ENCODE data around the gene TSPAN16. TPM values are rescaled to one million over a fixed set of nuclear protein-coding genes. Genes with fewer than 3 reads are reported as not detected.

Gene TSPAN16
- total and polyA plus RNA-seq, 2 of the 13 experiments (the other 11 are each of a cell fraction or from before 2014, with no cell fraction given): not detected

- TF ChIP-seq PBX3 (CRISPR knock-in tag; IDR thresholded peaks at IDR 0.05; ENCODE audit: borderline replicate concordance): no peak
- no peak for TF ChIP-seq SOX6 (IDR thresholded peaks at IDR 0.05)
- peak; percentile 88 for TF ChIP-seq SOX6 (CRISPR knock-in tag; IDR thresholded peaks at IDR 0.05)
- no peak for TF ChIP-seq ZNF24 (IDR thresholded peaks at IDR 0.05)
- TF ChIP-seq HIC2 (CRISPR knock-in tag; IDR thresholded peaks at IDR 0.05; ENCODE audit: low read depth): no peak
- peak; percentile 68; the same call in 1 of the 2 replicates for TF ChIP-seq ERF (CRISPR knock-in tag; IDR thresholded peaks at IDR 0.05)
- no peak for TF ChIP-seq HNRNPLL (IDR thresholded peaks at IDR 0.05; ENCODE audit: low read depth, low read length, poor library complexity, severe bottlenecking)
- no peak for TF ChIP-seq MAFG (CRISPR knock-in tag; IDR thresholded peaks at IDR 0.05)
- no peak for TF ChIP-seq ZBTB44 (CRISPR knock-in tag; IDR thresholded peaks at IDR 0.05)
- no peak for TF ChIP-seq ZNF850 (CRISPR knock-in tag; conservative IDR thresholded peaks at IDR 0.05)
- TF ChIP-seq ZFP91 (CRISPR knock-in tag; IDR thresholded peaks at IDR 0.05; ENCODE audit: borderline replicate concordance): 0 out of 2 replicates have a peak, but pooled peaks have one; percentile 43
- no peak for TF ChIP-seq PHB2 (IDR thresholded peaks at IDR 0.05; ENCODE audit: partially characterized antibody)
- no peak for TF ChIP-seq MXD1 (CRISPR knock-in tag; IDR thresholded peaks at IDR 0.05)
- no peak for TF ChIP-seq ZNF580 (CRISPR knock-in tag; IDR thresholded peaks at IDR 0.05; ENCODE audit: borderline replicate concordance, low read depth)
- TF ChIP-seq ZNF710 (CRISPR knock-in tag; IDR thresholded peaks at IDR 0.05; ENCODE audit: borderline replicate concordance): 0 out of 2 replicates have a peak, but pooled peaks have one; percentile 20
- TF ChIP-seq ZNF761 (CRISPR knock-in tag; conservative IDR thresholded peaks at IDR 0.05): no peak
- no peak for TF ChIP-seq CHCHD3 (CRISPR knock-in tag; IDR thresholded peaks at IDR 0.05)
- no peak for TF ChIP-seq GRHL1 (CRISPR knock-in tag; conservative IDR thresholded peaks at IDR 0.05)
These were observed 28.2 kb downstream of the TSPAN16 start (continued) for GRCh38 chr19:11324079-11324661.
